ENCODE data around the gene SCTR. TPM values are rescaled to one million over a fixed set of nuclear protein-coding genes. Genes with fewer than 3 reads are reported as not detected.

Gene SCTR
- total RNA-seq, 1 experiment from 2014 or later: not detected

DNA sequence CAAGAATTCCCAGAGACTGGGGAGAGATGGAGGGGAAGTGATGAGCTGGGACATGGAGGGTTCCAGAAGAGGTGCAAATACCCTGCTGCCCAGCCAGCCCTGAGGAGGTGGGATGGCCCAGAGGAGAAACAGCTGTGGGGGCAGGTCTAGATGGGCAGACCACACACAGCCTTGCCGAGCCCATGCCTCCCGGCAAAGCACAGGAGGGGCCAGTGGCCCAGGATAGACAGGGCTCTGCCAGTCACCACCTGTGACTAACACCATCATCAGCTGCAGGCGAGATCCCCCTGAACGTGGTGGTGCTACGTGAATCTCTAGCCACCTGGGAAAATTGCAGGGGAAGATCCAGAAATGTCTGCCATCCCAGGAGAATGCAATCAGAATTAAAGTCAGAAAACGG, 39.4 kb downstream of the SCTR start:
- H3K9me3 ChIP-seq (ENCODE audit: control insufficient read depth, insufficient read depth, low read depth, low read length): no peaks in the 10 kb centered on the region
- no peak for ATAC-seq
- intact Hi-C loops (cut with micrococcal nuclease; ENCODE audit: unreplicated experiment): no loop called here
- no peaks in the 10 kb centered on the region for H3K27me3 ChIP-seq (ENCODE audit: control insufficient read depth, insufficient read depth, low read length)
- in situ Hi-C loops (cut with HindIII; ENCODE audit: low pct_unique_long_range_greater_than_20kb, low sequenced_read_pairs): no loop called here
- BruUV-seq (replicated peaks): no TSS peak
- no peak overlapping the region for H3K4me3 ChIP-seq (ENCODE audit: low read depth in 2 of 2, low read length in 2 of 2)
- CTCF ChIA-PET: no interaction called here
- H3K36me3 ChIP-seq (ENCODE audit: control insufficient read depth, insufficient read depth, low read length): no peaks in the 10 kb centered on the region
- no peak for TF ChIP-seq TCF7L2 (IDR thresholded peaks at IDR 0.05; ENCODE audit: low read depth, low read length)
- TF ChIP-seq SIN3A (IDR thresholded peaks at IDR 0.05; ENCODE audit: borderline replicate concordance, insufficient read depth, low read depth, low read length): no peak
- TF ChIP-seq, protein P1, sequence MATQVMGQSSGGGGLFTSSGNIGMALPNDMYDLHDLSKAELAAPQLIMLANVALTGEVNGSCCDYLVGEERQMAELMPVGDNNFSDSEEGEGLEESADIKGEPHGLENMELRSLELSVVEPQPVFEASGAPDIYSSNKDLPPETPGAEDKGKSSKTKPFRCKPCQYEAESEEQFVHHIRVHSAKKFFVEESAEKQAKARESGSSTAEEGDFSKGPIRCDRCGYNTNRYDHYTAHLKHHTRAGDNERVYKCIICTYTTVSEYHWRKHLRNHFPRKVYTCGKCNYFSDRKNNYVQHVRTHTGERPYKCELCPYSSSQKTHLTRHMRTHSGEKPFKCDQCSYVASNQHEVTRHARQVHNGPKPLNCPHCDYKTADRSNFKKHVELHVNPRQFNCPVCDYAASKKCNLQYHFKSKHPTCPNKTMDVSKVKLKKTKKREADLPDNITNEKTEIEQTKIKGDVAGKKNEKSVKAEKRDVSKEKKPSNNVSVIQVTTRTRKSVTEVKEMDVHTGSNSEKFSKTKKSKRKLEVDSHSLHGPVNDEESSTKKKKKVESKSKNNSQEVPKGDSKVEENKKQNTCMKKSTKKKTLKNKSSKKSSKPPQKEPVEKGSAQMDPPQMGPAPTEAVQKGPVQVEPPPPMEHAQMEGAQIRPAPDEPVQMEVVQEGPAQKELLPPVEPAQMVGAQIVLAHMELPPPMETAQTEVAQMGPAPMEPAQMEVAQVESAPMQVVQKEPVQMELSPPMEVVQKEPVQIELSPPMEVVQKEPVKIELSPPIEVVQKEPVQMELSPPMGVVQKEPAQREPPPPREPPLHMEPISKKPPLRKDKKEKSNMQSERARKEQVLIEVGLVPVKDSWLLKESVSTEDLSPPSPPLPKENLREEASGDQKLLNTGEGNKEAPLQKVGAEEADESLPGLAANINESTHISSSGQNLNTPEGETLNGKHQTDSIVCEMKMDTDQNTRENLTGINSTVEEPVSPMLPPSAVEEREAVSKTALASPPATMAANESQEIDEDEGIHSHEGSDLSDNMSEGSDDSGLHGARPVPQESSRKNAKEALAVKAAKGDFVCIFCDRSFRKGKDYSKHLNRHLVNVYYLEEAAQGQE (IDR thresholded peaks at IDR 0.05; ENCODE audit: insufficient read depth in 1 of 2, low read depth in 2 of 2, low read length in 1 of 2): no peak
- TF ChIP-seq, protein P2, sequence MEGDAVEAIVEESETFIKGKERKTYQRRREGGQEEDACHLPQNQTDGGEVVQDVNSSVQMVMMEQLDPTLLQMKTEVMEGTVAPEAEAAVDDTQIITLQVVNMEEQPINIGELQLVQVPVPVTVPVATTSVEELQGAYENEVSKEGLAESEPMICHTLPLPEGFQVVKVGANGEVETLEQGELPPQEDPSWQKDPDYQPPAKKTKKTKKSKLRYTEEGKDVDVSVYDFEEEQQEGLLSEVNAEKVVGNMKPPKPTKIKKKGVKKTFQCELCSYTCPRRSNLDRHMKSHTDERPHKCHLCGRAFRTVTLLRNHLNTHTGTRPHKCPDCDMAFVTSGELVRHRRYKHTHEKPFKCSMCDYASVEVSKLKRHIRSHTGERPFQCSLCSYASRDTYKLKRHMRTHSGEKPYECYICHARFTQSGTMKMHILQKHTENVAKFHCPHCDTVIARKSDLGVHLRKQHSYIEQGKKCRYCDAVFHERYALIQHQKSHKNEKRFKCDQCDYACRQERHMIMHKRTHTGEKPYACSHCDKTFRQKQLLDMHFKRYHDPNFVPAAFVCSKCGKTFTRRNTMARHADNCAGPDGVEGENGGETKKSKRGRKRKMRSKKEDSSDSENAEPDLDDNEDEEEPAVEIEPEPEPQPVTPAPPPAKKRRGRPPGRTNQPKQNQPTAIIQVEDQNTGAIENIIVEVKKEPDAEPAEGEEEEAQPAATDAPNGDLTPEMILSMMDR (IDR thresholded peaks at IDR 0.05): no peak
- TF ChIP-seq POLR2AphosphoS5 (IDR thresholded peaks at IDR 0.05; ENCODE audit: low read depth, low read length): no peak
- no peaks in the 10 kb centered on the region for H3K4me1 ChIP-seq (ENCODE audit: control insufficient read depth, insufficient read depth, low read length)
- POLR2A ChIA-PET: no interaction called here
- H3K27ac ChIP-seq (ENCODE audit: low read length): no peak overlapping the region
- no peak for DNase-seq (ENCODE audit: low read depth, low spot score)

DNA sequence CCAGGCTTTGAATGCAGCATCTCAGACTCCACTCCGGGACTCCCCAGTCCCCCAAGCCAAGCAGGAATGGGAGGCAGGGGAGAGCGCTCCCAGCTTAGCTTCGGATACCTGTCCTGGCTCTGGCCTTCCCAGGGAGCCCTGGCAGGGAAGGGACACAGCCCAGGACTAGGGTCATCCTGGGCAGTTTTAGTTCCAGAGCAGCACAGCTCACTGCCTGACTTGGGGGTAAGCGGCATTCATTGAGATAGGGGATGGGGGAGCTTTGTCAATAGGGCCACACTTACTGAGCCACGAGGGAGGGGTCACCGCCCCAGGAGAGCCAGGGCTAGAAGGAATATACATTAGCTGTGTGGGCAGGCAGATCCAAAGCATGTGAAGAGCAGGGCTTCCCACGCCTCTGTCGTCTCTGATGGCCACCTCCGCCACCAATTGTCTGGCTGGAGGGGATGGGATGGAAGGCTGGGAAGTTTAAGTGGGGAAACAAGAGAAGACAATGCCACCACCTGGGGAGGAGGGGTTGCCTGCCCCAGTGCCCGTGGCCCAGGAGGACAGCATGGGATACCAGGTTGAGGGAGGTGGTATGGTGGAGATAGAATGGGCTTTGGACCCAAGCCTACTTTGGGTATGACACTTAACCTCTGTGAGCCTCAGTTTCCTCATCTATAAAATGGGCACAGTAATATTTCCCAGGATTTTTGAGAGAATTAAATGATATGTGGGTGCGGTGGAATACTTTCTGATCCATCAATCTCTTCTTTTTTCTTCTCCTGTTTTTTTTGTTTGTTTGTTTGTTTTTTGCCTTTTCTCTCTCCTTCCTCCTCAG, 40.2 kb downstream of the SCTR start:
- Histone ChIP-seq H3K36me3 (ENCODE audit: control insufficient read depth, insufficient read depth, low read length) (no peaks in the 10 kb centered on the region), H3K27me3 (ENCODE audit: control insufficient read depth, insufficient read depth, low read length) (no peaks in the 10 kb centered on the region), H3K9me3 (ENCODE audit: control insufficient read depth, insufficient read depth, low read depth, low read length) (no peaks in the 10 kb centered on the region), H3K27ac (ENCODE audit: low read length) (no peak overlapping the region), H3K4me1 (ENCODE audit: control insufficient read depth, insufficient read depth, low read length) (no peaks in the 10 kb centered on the region), H3K4me3 (ENCODE audit: low read depth in 2 of 2, low read length in 2 of 2) (no peak overlapping the region)
- ATAC-seq (no peak), DNase-seq (ENCODE audit: low read depth, low spot score) (no peak)
- BruUV-seq (replicated peaks): no TSS peak
- intact Hi-C loops (cut with micrococcal nuclease; ENCODE audit: unreplicated experiment) (no loop called here), in situ Hi-C loops (cut with HindIII; ENCODE audit: low pct_unique_long_range_greater_than_20kb, low sequenced_read_pairs) (no loop called here)
- TF ChIP-seq, protein P1 (IDR thresholded peaks at IDR 0.05; ENCODE audit: insufficient read depth in 1 of 2, low read depth in 2 of 2, low read length in 1 of 2): no peak
- TF ChIP-seq POLR2AphosphoS5 (IDR thresholded peaks at IDR 0.05; ENCODE audit: low read depth, low read length): no peak
- TF ChIP-seq TCF7L2 (IDR thresholded peaks at IDR 0.05; ENCODE audit: low read depth, low read length): no peak
- TF ChIP-seq, protein P2 (IDR thresholded peaks at IDR 0.05): no peak
- TF ChIP-seq SIN3A (IDR thresholded peaks at IDR 0.05; ENCODE audit: borderline replicate concordance, insufficient read depth, low read depth, low read length): no peak
- POLR2A ChIA-PET: no interaction called here
- CTCF ChIA-PET: no interaction called here

Measured in Panc1 (cell line).